H9 (cell line): Measurements from ENCODE around the gene PLPPR2. TPM values are rescaled to one million over a fixed set of nuclear protein-coding genes. Genes with fewer than 3 reads are reported as not detected.
A peak's percentile ranks its signal among the peaks of the same experiment; 100 is the strongest.

Experiments
- DNase-seq: peaks from one replicate; pipeline ENCODE4 v3.0.0-alpha.2; 2017
- H2AFZ ChIP-seq: one replicate; pipeline ENCODE4 v1.6.1; 2013; ENCODE audit warnings: mild to moderate bottlenecking, low read length, control low read depth, moderate library complexity
- H2AK5ac ChIP-seq: 2 replicates; pipeline ENCODE4 v1.6.1; 2013; ENCODE audit warnings: low read length, control low read depth, mixed read lengths; ENCODE audit not compliant: insufficient read length
- H2BK120ac ChIP-seq: one replicate; pipeline ENCODE4 v1.6.1; 2013; ENCODE audit warnings: low read depth, mild to moderate bottlenecking, low read length, control low read depth, inconsistent platforms; ENCODE audit not compliant: poor library complexity, severe bottlenecking
- H2BK12ac ChIP-seq: 2 replicates; pipeline ENCODE4 v1.6.1; 2013; ENCODE audit warnings: low read length, control low read depth, mixed read lengths, low read depth; ENCODE audit not compliant: insufficient read length
- H2BK15ac ChIP-seq: 2 replicates; pipeline ENCODE4 v1.6.1; 2013; ENCODE audit warnings: low read depth, low read length, control low read depth
- H2BK20ac ChIP-seq: one replicate; pipeline ENCODE4 v1.6.1; 2013; ENCODE audit warnings: low read depth, mild to moderate bottlenecking, low read length, control low read depth, inconsistent platforms; ENCODE audit not compliant: poor library complexity, severe bottlenecking
- H2BK5ac ChIP-seq: 2 replicates; pipeline ENCODE4 v1.6.1; 2013; ENCODE audit warnings: low read length, control low read depth, mixed read lengths; ENCODE audit not compliant: insufficient read length
- H3K14ac ChIP-seq: 2 replicates; pipeline ENCODE4 v1.6.1; 2013; ENCODE audit warnings: low read length, control low read depth; ENCODE audit not compliant: insufficient read depth
- H3K18ac ChIP-seq: 2 replicates; pipeline ENCODE4 v1.6.1; 2013; ENCODE audit warnings: low read depth, mild to moderate bottlenecking, mixed read lengths, low read length, control low read depth; ENCODE audit not compliant: insufficient read length
- H3K23ac ChIP-seq: 2 replicates; pipeline ENCODE4 v1.6.1; 2013; ENCODE audit warnings: low read length, control low read depth, mixed read lengths, low read depth; ENCODE audit not compliant: insufficient read length
- H3K23me2 ChIP-seq: 2 replicates; pipeline ENCODE4 v1.6.1; 2013; ENCODE audit warnings: low read depth, mild to moderate bottlenecking, mixed read lengths, low read length, control low read depth; ENCODE audit not compliant: insufficient read length, poor library complexity, severe bottlenecking
- H3K27ac ChIP-seq: 2 replicates; pipeline ENCODE4 v1.5.1; 2013; ENCODE audit warnings: low read length, control low read depth, mixed read lengths, low read depth; ENCODE audit not compliant: insufficient read length
- H3K27me3 ChIP-seq: 2 replicates; pipeline ENCODE4 v1.6.1; 2013; ENCODE audit warnings: low read length, control low read depth, inconsistent platforms; ENCODE audit not compliant: insufficient read depth
- H3K4ac ChIP-seq: 2 replicates; pipeline ENCODE4 v1.6.1; 2013; ENCODE audit warnings: low read depth, mild to moderate bottlenecking, control low read depth, inconsistent platforms, low read length, moderate library complexity
- H3K4me1 ChIP-seq: 2 replicates; pipeline ENCODE4 v1.6.1; 2013; ENCODE audit warnings: low read length, control low read depth, inconsistent platforms; ENCODE audit not compliant: insufficient read depth
- H3K4me2 ChIP-seq: 2 replicates; pipeline ENCODE4 v1.6.1; 2013; ENCODE audit warnings: low read length, control low read depth, mixed read lengths; ENCODE audit not compliant: insufficient read length, insufficient read depth
- H3K56ac ChIP-seq: 2 replicates; pipeline ENCODE4 v1.6.1; 2013; ENCODE audit warnings: low read depth, mild to moderate bottlenecking, mixed read lengths, low read length, control low read depth; ENCODE audit not compliant: insufficient read length
- H3K79me1 ChIP-seq: 2 replicates; pipeline ENCODE4 v1.6.1; 2013; ENCODE audit warnings: low read depth, mild to moderate bottlenecking, moderate library complexity, low read length, control low read depth, inconsistent platforms; ENCODE audit not compliant: insufficient read depth, poor library complexity, severe bottlenecking
- H3K79me2 ChIP-seq: 2 replicates; pipeline ENCODE4 v1.6.1; 2013; ENCODE audit warnings: low read length, control low read depth, inconsistent platforms; ENCODE audit not compliant: insufficient read depth
- H3K9ac ChIP-seq: 2 replicates; pipeline ENCODE4 v1.6.1; 2013; ENCODE audit warnings: low read length, control low read depth, mixed read lengths; ENCODE audit not compliant: insufficient read length; ENCODE audit errors: extremely low read depth
- H3K9me3 ChIP-seq: one replicate; pipeline ENCODE4 v1.6.1; 2013; ENCODE audit warnings: low read depth, low read length, inconsistent platforms; ENCODE audit not compliant: control insufficient read depth
- H3T11ph ChIP-seq: one replicate; pipeline ENCODE4 v1.6.1; 2013; ENCODE audit warnings: mild to moderate bottlenecking, low read length, control low read depth, inconsistent platforms
- H4K20me1 ChIP-seq: one replicate; pipeline ENCODE4 v1.6.1; 2013; ENCODE audit not compliant: control insufficient read depth, insufficient read length, insufficient read depth
- H4K5ac ChIP-seq: 2 replicates; pipeline ENCODE4 v1.6.1; 2013; ENCODE audit warnings: low read depth, mild to moderate bottlenecking, mixed read lengths, low read length, control low read depth; ENCODE audit not compliant: insufficient read length
- H4K8ac ChIP-seq: replicated peaks from 2 replicates; pipeline ENCODE4 v1.6.1; 2013; ENCODE audit warnings: low read length, control low read depth, mixed read lengths, low read depth; ENCODE audit not compliant: insufficient read length
- H4K91ac ChIP-seq: 2 replicates; pipeline ENCODE4 v1.6.1; 2013; ENCODE audit warnings: low read depth, mild to moderate bottlenecking, moderate library complexity, mixed read lengths, low read length, control low read depth; ENCODE audit not compliant: insufficient read length
- H3K27ac Mint-ChIP-seq, 3 experiments: 2 replicates in 2 of 3; 3 replicates in 1 of 3; pipeline ENCODE4 v1.8.0; 2020 to 2021; ENCODE audit warnings: mixed read lengths in 3 of 3, mild to moderate bottlenecking in 1 of 3, moderate library complexity in 1 of 3
- H3K27me3 Mint-ChIP-seq: 2 replicates; pipeline ENCODE4 v1.8.0; 2021; ENCODE audit warnings: low read depth, mild to moderate bottlenecking, moderate library complexity, mixed read lengths
- H3K36me3 Mint-ChIP-seq, 3 experiments: 2 replicates in 2 of 3; 3 replicates in 1 of 3; pipeline ENCODE4 v1.8.0; 2020 to 2021; ENCODE audit warnings: low read depth in 3 of 3, mixed read lengths in 3 of 3; ENCODE audit not compliant: insufficient read depth in 1 of 3
- H3K4me1 Mint-ChIP-seq, 2 experiments: 2 replicates each; pipeline ENCODE4 v1.8.0; 2020; ENCODE audit warnings: mixed read lengths in 2 of 2
- H3K4me3 Mint-ChIP-seq, 2 experiments: 2 replicates in 1 of 2; 3 replicates in 1 of 2; pipeline ENCODE4 v1.8.0; 2020 to 2021; ENCODE audit warnings: mild to moderate bottlenecking in 2 of 2, mixed read lengths in 2 of 2, moderate library complexity in 1 of 2
- H3K9me3 Mint-ChIP-seq, 2 experiments: 2 replicates in 1 of 2; 3 replicates in 1 of 2; pipeline ENCODE4 v1.8.0; 2020; ENCODE audit warnings: mild to moderate bottlenecking in 2 of 2, mixed read lengths in 2 of 2, moderate library complexity in 1 of 2
- CTCF ChIP-seq: fragments of 200-600 bp; sonication (generic); conservative IDR thresholded peaks from 3 replicates; pipeline ENCODE4 v1.8.0; 2021; ENCODE audit warnings: antibody characterized with exemption, mild to moderate bottlenecking
- WGBS: extraction: QIAGEN DNeasy Blood & Tissue Kit; methylation state at CpG from one replicate; pipeline ENCODE4 v1.1.7; 2013; ENCODE audit warnings: missing lambda C conversion rate, low lambda C conversion rate, mixed read lengths; ENCODE audit not compliant: insufficient read length; ENCODE audit errors: extremely low coverage; 5-methylcytosine and 5-hydroxymethylcytosine counted together
- total RNA-seq: library from RNA; stranded (reverse); gene quantifications from 2 replicates; pipeline ENCODE4 v1.2.1, GENCODE V29; 2021

PLPPR2 gene
- total RNA-seq, 1 experiment from 2014 or later, result 8.0 TPM

- H2BK12ac ChIP-seq, result no peak overlapping the region
- no peaks in the 10 kb centered on the region for H3K4me1 ChIP-seq
- no peaks in the 10 kb centered on the region; a peak in 1 of 5 replicates for H3K9me3 Mint-ChIP-seq
- H3K9me3 ChIP-seq, result no peaks in the 10 kb centered on the region
- no peak overlapping the region for H2AFZ ChIP-seq
- no peak overlapping the region for H3K27ac ChIP-seq
- H2BK120ac ChIP-seq, result no peak overlapping the region
- peak overlapping the region in 1 of 2 experiments; percentile 11; a peak in 1 of 5 replicates for H3K4me3 Mint-ChIP-seq
- H3K4ac ChIP-seq, result no peak overlapping the region
- no peak overlapping the region for H3K56ac ChIP-seq
- H4K20me1 ChIP-seq, result no peaks in the 10 kb centered on the region
- H3K27me3 ChIP-seq, result no peaks in the 10 kb centered on the region
- H4K91ac ChIP-seq, result no peak overlapping the region
- H2BK20ac ChIP-seq, result no peak overlapping the region
- no peak overlapping the region for H3K27ac Mint-ChIP-seq
- WGBS, result no CpG with 5 or more reads among the region's 14 CpGs
- no peak overlapping the region for H3T11ph ChIP-seq
- TF ChIP-seq CTCF, result no peak
- peaks cover 3% of the 10 kb centered on the region; the same call in 1 of the 2 replicates for H3K27me3 Mint-ChIP-seq
- peaks cover 8% of the 10 kb centered on the region for H3K23me2 ChIP-seq
- H3K79me1 ChIP-seq, result no peaks in the 10 kb centered on the region
- no peak overlapping the region for H2BK15ac ChIP-seq
- no peak overlapping the region for H2AK5ac ChIP-seq
- H3K14ac ChIP-seq, result no peak overlapping the region
- no peak overlapping the region for H3K23ac ChIP-seq
- peaks cover 16 to 46% (median 41%) of the 10 kb centered on the region in 3 experiments for H3K36me3 Mint-ChIP-seq
- no peak for DNase-seq
- no peak overlapping the region for H4K8ac ChIP-seq
- no peaks in the 10 kb centered on the region for H3K79me2 ChIP-seq
- peaks cover 7% of the 10 kb centered on the region in 2 experiments for H3K4me1 Mint-ChIP-seq
- no peak overlapping the region for H4K5ac ChIP-seq
- no peak overlapping the region for H3K4me2 ChIP-seq
- H3K9ac ChIP-seq, result no peak overlapping the region
- H2BK5ac ChIP-seq, result no peak overlapping the region
- H3K18ac ChIP-seq, result no peak overlapping the region
Observed at GRCh38 chr19:11337080-11337479, 18.2 kb upstream of the PLPPR2 start.
